Prostate gland (tissue), 2 donors: Measurements from ENCODE around the gene SLFN14. TPM values are rescaled to one million over a fixed set of nuclear protein-coding genes. Genes with fewer than 3 reads are reported as not detected.

Experiments
- DNase-seq: peaks from one replicate; pipeline ENCODE4 v3.0.0-alpha.2; 2019; ENCODE audit warnings: low spot score
- H3K27ac ChIP-seq, 2 donors: fragments of 200-600 bp; sonication (generic); 2 replicates each; pipeline ENCODE4 v1.5.1; 2017 to 2019
- H3K27me3 ChIP-seq: fragments of 200-600 bp; sonication (generic); replicated peaks from 2 replicates; pipeline ENCODE4 v1.5.1; 2019; ENCODE audit not compliant: insufficient read depth
- H3K36me3 ChIP-seq, 2 donors: fragments of 200-600 bp; sonication (generic); 1 replicate in 1 of 2; 2 replicates in 1 of 2; pipeline versions ENCODE4 v1.5.1 to v1.8.1; 2017 to 2019
- H3K4me1 ChIP-seq: fragments of 200-600 bp; sonication (generic); replicated peaks from 2 replicates; pipeline ENCODE4 v1.5.1; 2019
- H3K4me3 ChIP-seq, 2 donors: fragments of 200-600 bp; sonication (generic); 2 replicates each; pipeline ENCODE4 v1.5.1; 2017 to 2019
- H3K9me3 ChIP-seq: fragments of 200-600 bp; sonication (generic); 2 replicates; pipeline ENCODE4 v1.5.1; 2017
- POLR2A ChIP-seq: fragments of 450-650 bp; IDR thresholded peaks from one replicate; pipeline ENCODE4 v1.6.1; 2016; ENCODE audit warnings: antibody characterized with exemption, mild to moderate bottlenecking
- POLR2AphosphoS5 ChIP-seq: sonication (generic); formaldehyde crosslinking; IDR thresholded peaks from one replicate; pipeline ENCODE4 v1.6.1; 2017; ENCODE audit warnings: antibody characterized with exemption
- WGBS: methylation state at CpG from one replicate; pipeline ENCODE4 v1.1.5; 2018; 5-methylcytosine and 5-hydroxymethylcytosine counted together
- intact Hi-C: fragments of 100-400 bp; cut with DNase I; formaldehyde crosslinking; loops from one replicate; pipeline ENCODE4 v1.14.2; 2022
- total RNA-seq, 2 donors: library from RNA; depleted of rRNA; stranded (reverse); fragments of >200 nt; gene quantifications; one replicate each; pipeline ENCODE4 v1.1.0, GENCODE V29; 2016
- TF ChIP-seq, protein P1 (sequence below), 4 experiments: fragments of 200-600 bp in 2 of 4; fragments of 450-650 bp in 2 of 4; sonication (generic) in 2 of 4; IDR thresholded peaks; 1 replicate in 3 of 4; 2 replicates in 1 of 4; pipeline ENCODE4 v1.5.1; 2016 to 2019; ENCODE audit warnings: antibody characterized with exemption in 4 of 4, mild to moderate bottlenecking in 2 of 4, moderate library complexity in 2 of 4

Gene SLFN14
- total RNA-seq, 2 donors from 2014 or later, result not detected

DNA sequence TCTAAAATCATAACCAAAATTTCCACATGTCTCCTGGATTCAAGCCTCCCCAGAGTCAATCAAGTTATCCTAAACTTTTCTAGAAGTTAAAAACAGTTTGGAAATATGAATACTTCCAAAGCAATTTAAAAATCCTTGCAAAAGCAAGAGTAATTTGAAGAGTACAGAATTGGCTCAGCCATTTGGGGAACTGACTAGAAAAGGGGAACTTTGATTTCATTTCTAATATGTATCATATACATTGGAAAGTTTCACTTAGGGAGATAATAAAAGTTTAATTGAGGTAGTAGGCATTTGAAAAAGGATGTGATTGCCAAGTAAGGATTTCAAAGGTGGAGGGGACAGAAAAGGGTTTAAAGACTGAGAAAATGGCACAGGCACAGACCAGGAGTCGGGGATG, 14.1 kb downstream of the SLFN14 start:
- WGBS, result 72% methylated on average over 1 of the region's 1 CpG
- intact Hi-C loops, result no loop called here

GRCh38 chr17:35545150-35545549, 15.5 kb downstream of the SLFN14 start:
- H3K36me3 ChIP-seq, result no peaks in the 10 kb centered on the region
- no peak overlapping the region for H3K27ac ChIP-seq
- 71% methylated on average over 1 of the region's 1 CpG for WGBS
- H3K27me3 ChIP-seq, result no peaks in the 10 kb centered on the region
- no peaks in the 10 kb centered on the region for H3K4me1 ChIP-seq
- intact Hi-C loops, result no loop called here
- TF ChIP-seq POLR2A, result no peak
- TF ChIP-seq, protein P1, sequence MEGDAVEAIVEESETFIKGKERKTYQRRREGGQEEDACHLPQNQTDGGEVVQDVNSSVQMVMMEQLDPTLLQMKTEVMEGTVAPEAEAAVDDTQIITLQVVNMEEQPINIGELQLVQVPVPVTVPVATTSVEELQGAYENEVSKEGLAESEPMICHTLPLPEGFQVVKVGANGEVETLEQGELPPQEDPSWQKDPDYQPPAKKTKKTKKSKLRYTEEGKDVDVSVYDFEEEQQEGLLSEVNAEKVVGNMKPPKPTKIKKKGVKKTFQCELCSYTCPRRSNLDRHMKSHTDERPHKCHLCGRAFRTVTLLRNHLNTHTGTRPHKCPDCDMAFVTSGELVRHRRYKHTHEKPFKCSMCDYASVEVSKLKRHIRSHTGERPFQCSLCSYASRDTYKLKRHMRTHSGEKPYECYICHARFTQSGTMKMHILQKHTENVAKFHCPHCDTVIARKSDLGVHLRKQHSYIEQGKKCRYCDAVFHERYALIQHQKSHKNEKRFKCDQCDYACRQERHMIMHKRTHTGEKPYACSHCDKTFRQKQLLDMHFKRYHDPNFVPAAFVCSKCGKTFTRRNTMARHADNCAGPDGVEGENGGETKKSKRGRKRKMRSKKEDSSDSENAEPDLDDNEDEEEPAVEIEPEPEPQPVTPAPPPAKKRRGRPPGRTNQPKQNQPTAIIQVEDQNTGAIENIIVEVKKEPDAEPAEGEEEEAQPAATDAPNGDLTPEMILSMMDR (IDR thresholded peaks at IDR 0.05), result no peak
- TF ChIP-seq POLR2AphosphoS5, result no peak
- DNase-seq, result no peak
- no peak overlapping the region for H3K4me3 ChIP-seq
- H3K9me3 ChIP-seq, result no peaks in the 10 kb centered on the region

More for the DNA sequence above, 14.1 kb downstream of the SLFN14 start:
- Histone ChIP-seq H3K4me1 (no peaks in the 10 kb centered on the region), H3K4me3 (no peak overlapping the region), H3K27ac (no peak overlapping the region), H3K36me3 (no peaks in the 10 kb centered on the region), H3K27me3 (no peaks in the 10 kb centered on the region), H3K9me3 (no peaks in the 10 kb centered on the region)
- TF ChIP-seq POLR2AphosphoS5 (no peak), POLR2A (no peak)
- TF ChIP-seq, protein P1 (IDR thresholded peaks at IDR 0.05), result no peak
- no peak for DNase-seq

DNA sequence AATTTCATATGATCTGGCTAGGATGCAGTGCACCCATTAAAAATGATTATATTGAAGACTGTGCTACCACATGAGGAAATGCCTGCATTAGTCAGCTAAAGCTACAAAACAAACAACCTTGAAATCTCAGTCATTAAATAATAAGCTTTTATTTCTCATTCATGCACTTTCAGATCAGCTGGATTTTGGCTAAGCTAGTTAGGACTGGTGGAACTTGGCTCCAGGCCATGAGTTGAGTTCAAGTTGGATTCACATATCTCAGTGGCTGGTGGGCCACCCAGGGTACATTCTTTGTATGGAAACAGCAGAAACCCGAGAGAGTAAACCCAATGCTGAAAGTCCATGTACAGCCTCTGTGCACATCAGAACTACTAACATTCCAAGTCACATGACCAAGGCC, 16.8 kb downstream of the SLFN14 start:
- TF ChIP-seq, protein P1 (IDR thresholded peaks at IDR 0.05), result no peak
- TF ChIP-seq POLR2AphosphoS5 (no peak), POLR2A (no peak)
- Histone ChIP-seq H3K9me3 (no peaks in the 10 kb centered on the region), H3K4me3 (no peak overlapping the region), H3K4me1 (no peaks in the 10 kb centered on the region), H3K27me3 (no peaks in the 10 kb centered on the region), H3K36me3 (no peaks in the 10 kb centered on the region), H3K27ac (no peak overlapping the region)
- intact Hi-C loops, result no loop called here
- DNase-seq, result no peak
- 37% methylated on average over 1 of the region's 1 CpG for WGBS

DNA sequence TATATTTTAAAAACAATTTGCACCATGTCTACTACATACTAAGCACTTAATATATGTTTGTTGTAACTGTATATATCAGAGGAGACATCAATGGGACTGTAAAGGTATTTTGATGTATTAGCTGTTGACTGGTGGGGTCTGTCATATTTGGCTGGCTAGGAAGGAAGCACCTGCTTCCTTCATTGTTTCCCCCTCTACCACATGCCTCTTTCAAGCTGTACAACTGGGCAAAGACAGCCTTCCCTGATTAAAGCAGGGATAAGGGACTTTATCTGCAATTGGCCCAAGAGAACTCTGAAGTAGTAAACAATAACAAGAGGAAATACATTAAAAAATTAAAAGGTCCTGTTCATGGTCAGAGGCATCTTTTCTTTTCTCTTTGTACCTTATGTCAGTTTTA, 17.6 kb downstream of the SLFN14 start:
- Histone ChIP-seq H3K27ac (no peak overlapping the region), H3K4me3 (no peak overlapping the region), H3K9me3 (no peaks in the 10 kb centered on the region), H3K4me1 (no peaks in the 10 kb centered on the region), H3K27me3 (no peaks in the 10 kb centered on the region), H3K36me3 (no peaks in the 10 kb centered on the region)
- intact Hi-C loops, result no loop called here
- DNase-seq, result no peak
- TF ChIP-seq POLR2AphosphoS5 (no peak), POLR2A (no peak)
- TF ChIP-seq, protein P1 (IDR thresholded peaks at IDR 0.05), result no peak

DNA sequence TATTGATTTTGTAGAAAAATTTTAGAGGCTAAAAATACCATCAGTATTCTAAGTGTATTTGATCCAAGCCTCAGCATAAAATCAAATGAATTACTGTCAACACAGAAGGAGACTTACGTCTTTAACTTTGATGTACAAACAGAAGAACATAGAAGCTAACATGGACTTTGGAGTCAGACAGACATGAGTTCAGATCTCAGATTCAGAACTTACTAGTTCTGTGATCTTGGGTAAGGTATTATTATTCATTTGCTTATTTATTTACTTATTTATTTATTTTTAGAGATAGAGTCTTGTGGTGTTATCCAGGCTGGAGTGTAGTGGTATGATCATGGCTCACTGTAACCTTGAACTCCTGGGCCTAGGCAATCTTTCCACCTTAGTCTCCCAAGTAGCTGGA, 19.2 kb downstream of the SLFN14 start:
- H3K4me1 ChIP-seq, result no peaks in the 10 kb centered on the region
- H3K27ac ChIP-seq, result no peak overlapping the region
- H3K9me3 ChIP-seq, result no peaks in the 10 kb centered on the region
- H3K27me3 ChIP-seq, result no peaks in the 10 kb centered on the region
- H3K4me3 ChIP-seq, result no peak overlapping the region
- no peaks in the 10 kb centered on the region for H3K36me3 ChIP-seq
- WGBS, result 67% methylated on average over 1 of the region's 1 CpG
- no peak for DNase-seq
- TF ChIP-seq, protein P1 (IDR thresholded peaks at IDR 0.05), result no peak
- TF ChIP-seq POLR2AphosphoS5, result no peak
- no peak for TF ChIP-seq POLR2A
- intact Hi-C loops, result no loop called here
